Stimulated activated CD8-positive, alpha-beta memory T cell treated with anti-CD3 and anti-CD28 coated beads, Interleukin-7, amount 100 ng/mL, for 48 hours (primary cell): Measurements from ENCODE around the gene LZTS2.

Source experiments
- DNase-seq, 2 donors: peaks; one replicate each; pipeline ENCODE4 v3.0.0-alpha.2; 2020; ENCODE audit warnings: low read depth in 1 of 2; ENCODE audit errors: extremely low read depth in 1 of 2

The LZTS2 gene

GRCh38 chr10:101050208-101051069 is 50.8 kb downstream of the LZTS2 start:
- DNase-seq: peak; percentile 39 to 59

GRCh38 chr10:101052285-101052684 is 52.7 kb downstream of the LZTS2 start:
- no peak for DNase-seq

- DNase-seq: no peak
Observed at GRCh38 chr10:101053516-101053915, 53.9 kb downstream of the LZTS2 start.

DNA sequence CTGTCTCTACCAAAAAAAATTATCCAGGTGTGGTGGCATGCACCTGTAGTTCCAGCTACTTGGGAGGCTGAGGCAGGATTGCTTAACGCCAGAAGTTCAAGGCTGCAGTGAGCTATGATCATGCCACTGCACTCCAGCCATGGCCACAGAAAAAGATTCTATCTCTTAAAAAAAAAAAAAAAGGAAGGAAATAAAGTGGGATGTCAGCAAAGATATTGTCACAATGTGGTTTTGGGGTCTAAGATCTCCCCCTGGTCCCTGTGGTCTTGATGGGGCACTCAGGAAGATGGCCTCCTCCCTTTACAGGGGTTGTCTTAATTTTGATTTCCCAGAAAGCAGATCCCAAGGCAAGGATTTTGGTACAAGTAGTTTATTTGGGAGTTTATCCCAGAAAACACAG is 54.7 kb downstream of the LZTS2 start:
- no peak for DNase-seq

GRCh38 chr10:101054876-101055275 is 55.3 kb downstream of the LZTS2 start:
- no peak for DNase-seq

DNA sequence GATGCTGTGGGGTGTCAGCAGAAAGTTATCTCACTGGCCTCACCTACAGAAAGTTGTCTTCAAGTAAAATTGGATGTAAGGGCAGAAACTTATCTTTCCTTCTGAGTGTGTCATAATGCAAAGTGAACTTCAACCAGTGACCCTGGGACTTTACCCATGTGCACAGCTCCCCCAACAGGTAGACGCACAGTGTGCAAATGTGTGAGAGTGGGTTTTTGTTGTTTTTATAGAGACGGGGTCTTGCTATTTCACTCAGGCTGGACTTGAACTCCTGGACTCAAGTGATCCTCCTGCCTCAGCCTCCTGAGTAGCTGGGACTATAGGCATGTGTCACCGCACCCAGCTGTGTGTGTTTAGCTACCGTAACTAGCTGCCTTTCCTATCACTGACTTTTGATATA is 55.8 kb downstream of the LZTS2 start:
- no peak for DNase-seq

DNA sequence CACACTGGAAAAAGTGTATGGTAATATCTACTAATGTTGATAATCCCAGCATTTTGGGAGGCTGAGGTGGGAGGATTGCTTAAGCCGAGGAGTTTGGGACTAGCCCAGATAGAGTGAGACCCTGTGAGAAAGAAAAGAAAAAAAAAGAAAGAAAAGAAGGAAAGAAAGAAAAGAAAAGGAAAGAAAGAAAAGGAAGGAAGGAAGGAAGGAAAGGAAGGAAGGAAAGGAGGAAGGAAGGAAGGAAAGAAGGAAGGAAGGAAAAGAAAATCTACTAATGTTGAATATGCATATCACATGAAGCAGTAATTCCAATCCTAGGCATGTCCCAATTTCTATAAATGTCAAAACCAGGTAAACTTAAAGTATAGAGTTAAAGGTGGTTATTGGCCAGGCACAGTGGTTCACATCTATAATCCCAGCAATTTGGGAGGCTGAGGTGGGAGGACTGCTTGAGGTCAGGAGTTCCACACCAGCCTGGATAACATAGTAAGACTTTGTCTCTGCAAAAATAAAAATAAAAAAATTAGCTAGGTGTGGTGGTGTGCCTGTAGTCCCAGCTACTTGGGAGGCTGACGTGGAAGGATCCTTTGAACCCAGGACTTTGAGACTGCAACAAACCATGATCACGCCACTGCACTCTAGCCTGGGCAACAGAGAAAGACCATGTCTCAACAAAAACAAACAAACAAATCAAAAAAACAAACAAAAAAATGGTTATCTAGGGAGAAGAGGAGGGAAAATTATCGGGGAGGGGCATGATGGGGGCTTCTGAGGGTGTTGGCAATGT is 57.0 kb downstream of the LZTS2 start:
- DNase-seq: no peak
